K562 (cell line): ENCODE data around the gene CORO2A. TPM values are rescaled to one million over a fixed set of nuclear protein-coding genes. Genes with fewer than 3 reads are reported as not detected.

ENCODE experiments used
- ATF4 ChIP-seq: fragments of 450-650 bp; formaldehyde crosslinking; IDR thresholded peaks from 2 replicates; pipeline ENCODE4 v1.4.0; 2022; ENCODE audit warnings: mild to moderate bottlenecking, moderate library complexity
- CBFA2T2 ChIP-seq: fragments of 450-650 bp; conservative IDR thresholded peaks from 2 replicates; pipeline ENCODE4 v1.6.1; 2017; ENCODE audit warnings: mild to moderate bottlenecking
- CBFA2T3 ChIP-seq: fragments of 450-650 bp; IDR thresholded peaks from 2 replicates; pipeline ENCODE4 v1.6.1; 2017
- CCNT2 ChIP-seq: IDR thresholded peaks from 2 replicates; pipeline ENCODE4 v1.6.1; 2011; ENCODE audit warnings: borderline replicate concordance, low read depth, mild to moderate bottlenecking, moderate library complexity, mixed read lengths, low read length; ENCODE audit not compliant: insufficient read length; ENCODE audit errors: extremely low read depth
- DACH1 ChIP-seq: fragments of 450-650 bp; IDR thresholded peaks from 2 replicates; pipeline ENCODE4 v1.6.1; 2018; ENCODE audit not compliant: partially characterized antibody
- EZH2 ChIP-seq: IDR thresholded peaks from 2 replicates; pipeline ENCODE4 v1.6.1; 2012; ENCODE audit warnings: low read depth, mild to moderate bottlenecking, inconsistent platforms, low read length, borderline replicate concordance
- GABPA ChIP-seq: fragments of 200-800 bp; sonication (Bioruptor generic); conservative IDR thresholded peaks from 2 replicates; pipeline ENCODE4 v1.6.1; 2016; ENCODE audit warnings: low read depth, missing genetic modification characterization, missing compliant biosample characterization
- HDAC3 ChIP-seq: fragments of 450-650 bp; IDR thresholded peaks from 2 replicates; pipeline ENCODE4 v1.6.1; 2018; ENCODE audit warnings: borderline replicate concordance, mild to moderate bottlenecking, moderate library complexity; ENCODE audit not compliant: partially characterized antibody
- KAT7 ChIP-seq: sonication (generic); formaldehyde crosslinking; IDR thresholded peaks from 2 replicates; pipeline ENCODE4 v1.8.0; 2022; ENCODE audit warnings: missing genetic modification reagents, mild to moderate bottlenecking, borderline replicate concordance
- PPARD ChIP-seq: fragments of 250-450 bp; sonication (Bioruptor Pico); IDR thresholded peaks from 2 replicates; pipeline ENCODE4 v1.8.0; 2022; ENCODE audit warnings: inconsistent platforms, mild to moderate bottlenecking, moderate library complexity
- SIN3A ChIP-seq, 2 experiments: fragments of 150-350 bp in 1 of 2; IDR thresholded peaks; 2 replicates each; pipeline ENCODE4 v1.6.1; 2011 to 2016; ENCODE audit warnings: borderline replicate concordance in 2 of 2, low read depth in 2 of 2, low read length in 2 of 2, mild to moderate bottlenecking in 2 of 2, moderate library complexity in 2 of 2; ENCODE audit not compliant: control insufficient read depth in 1 of 2
- ZBTB5 ChIP-seq: fragments of 450-650 bp; IDR thresholded peaks from 2 replicates; pipeline ENCODE4 v1.6.1; 2017; ENCODE audit warnings: antibody characterized with exemption
- ZNF124 ChIP-seq: sonication (generic); formaldehyde crosslinking; IDR thresholded peaks from 2 replicates; pipeline ENCODE4 v1.8.1; 2022; ENCODE audit warnings: missing genetic modification reagents
- ZNF146 ChIP-seq: IDR thresholded peaks from one replicate; pipeline ENCODE4 v1.6.1; 2018; ENCODE audit warnings: missing compliant biosample characterization; ENCODE audit not compliant: unreplicated experiment
- ZNF280B ChIP-seq: fragments of 250-450 bp; sonication (Bioruptor Pico); IDR thresholded peaks from 2 replicates; pipeline ENCODE4 v1.5.1; 2021; ENCODE audit warnings: mild to moderate bottlenecking
- polyA plus RNA-seq, 8 experiments: library from polyadenylated mRNA; depleted of rRNA in 4 of 8; stranded (reverse) in 5 of 8; unstranded in 3 of 8; fragments of >200 nt; fragmentation: Nextera tagmentation in 2 of 8; fragmentation: Illumina TruSeq in 1 of 8; extraction: Ambion mirVana in 2 of 8; extraction: Trizol in 1 of 8; gene quantifications; 2 replicates each; pipeline versions ENCODE4 v1.2.1 to v1.2.3, GENCODE V29; 2011 to 2014; ENCODE audit warnings: inconsistent platforms in 1 of 8, missing spikeins in 1 of 8
- total RNA-seq, 7 experiments: library from RNA; depleted of rRNA in 6 of 7; stranded (reverse); fragments of >200 nt in 6 of 7; fragmentation: Illumina TruSeq in 2 of 7; extraction: Trizol in 2 of 7; gene quantifications; 2 replicates each; pipeline versions ENCODE4 v1.2.1 to v1.2.3, GENCODE V29; 2011 to 2021; ENCODE audit warnings: low replicate concordance in 1 of 7

CORO2A gene
- total and polyA plus RNA-seq, 9 of the 15 experiments (the other 6 are each of a cell fraction or from before 2014, with no cell fraction given), result 9.5 to 26.6 (median 18.0) TPM

GRCh38 chr9:98240475-98240874 is 48.0 kb upstream of the CORO2A start (continued):
- TF ChIP-seq GABPA (tag), result no peak
- TF ChIP-seq ZNF146 (CRISPR knock-in tag), result no peak
- no peak for TF ChIP-seq SIN3A (IDR thresholded peaks at IDR 0.05; ENCODE audit: borderline replicate concordance in 2 of 2, control insufficient read depth in 1 of 2, low read depth in 2 of 2, low read length in 2 of 2)
- TF ChIP-seq KAT7 (CRISPR knock-in tag), result no peak
- no peak for TF ChIP-seq PPARD
- peak; percentile 82 for TF ChIP-seq CBFA2T3
- peak; percentile 15 for TF ChIP-seq CCNT2
- no peak for TF ChIP-seq EZH2
- TF ChIP-seq ZBTB5, result no peak
- TF ChIP-seq HDAC3, result no peak
- peak; percentile 60 for TF ChIP-seq CBFA2T2
- no peak for TF ChIP-seq ZNF124 (CRISPR knock-in tag)
- TF ChIP-seq ZNF280B (CRISPR knock-in tag), result no peak
- no peak for TF ChIP-seq ATF4
- no peak for TF ChIP-seq DACH1
